ENCODE data around the gene SRP72.
A peak's percentile ranks its signal among the peaks of the same experiment; 100 is the strongest.

Gene SRP72

GRCh38 chr4:56465599-56466295 lies 1.7 kb upstream of the SRP72 start:
- DNase-seq: peak; percentile 31

- peak; percentile 80 for DNase-seq
These were observed 1.1 kb upstream of the SRP72 start for GRCh38 chr4:56466296-56466761.

GRCh38 chr4:56466910-56467283 lies 520 bp upstream of the SRP72 start:
- no peak for DNase-seq

- DNase-seq: peak; percentile 13
These were observed 643 bp downstream of the SRP72 start for GRCh38 chr4:56468097-56468422.

- DNase-seq: no peak
These were observed 2.2 kb downstream of the SRP72 start for GRCh38 chr4:56469489-56470210.

- no peak for DNase-seq
These were observed 8.5 kb downstream of the SRP72 start for GRCh38 chr4:56475917-56476316.

- DNase-seq: no peak
These were observed 9.8 kb downstream of the SRP72 start for GRCh38 chr4:56477192-56477702.

GRCh38 chr4:56480691-56481090 lies 13.3 kb downstream of the SRP72 start:
- DNase-seq: no peak

GRCh38 chr4:56496241-56496640 lies 28.8 kb downstream of the SRP72 start:
- no peak for DNase-seq

GRCh38 chr4:56505269-56506130 lies 38.1 kb downstream of the SRP72 start, which contains the start of gene ARL9:
ARL9 (plus strand) TSS chr4:56505791; CDS start chr4:56505863, 72 bp downstream.
- DNase-seq: peak; percentile 48

- no peak for DNase-seq
These were observed 43.7 kb downstream of the SRP72 start for GRCh38 chr4:56511098-56511497.

GRCh38 chr4:56512166-56512565 lies 44.7 kb downstream of the SRP72 start:
- DNase-seq: peak; percentile 9

GRCh38 chr4:56513517-56513916 lies 46.1 kb downstream of the SRP72 start:
- DNase-seq: no peak

- DNase-seq: peak; percentile 82
These were observed 63.1 kb downstream of the SRP72 start for GRCh38 chr4:56530269-56531148.

- DNase-seq: no peak
These were observed 63.8 kb downstream of the SRP72 start for GRCh38 chr4:56531149-56531770.

- no peak for DNase-seq
These were observed 64.4 kb downstream of the SRP72 start for GRCh38 chr4:56531823-56532222.

- DNase-seq: no peak
These were observed 64.8 kb downstream of the SRP72 start for GRCh38 chr4:56532239-56532638.

GRCh38 chr4:56535915-56536314 lies 68.5 kb downstream of the SRP72 start:
- DNase-seq: no peak

GRCh38 chr4:56537147-56537546 lies 69.7 kb downstream of the SRP72 start:
- DNase-seq: no peak

- no peak for DNase-seq
These were observed 73.4 kb downstream of the SRP72 start for GRCh38 chr4:56540826-56541225.

GRCh38 chr4:56544573-56545131 lies 77.2 kb downstream of the SRP72 start:
- peak; percentile 70 for DNase-seq

Data from fibroblast of upper back skin (primary cell).